ENCODE measurements around the gene ASCL2. TPM values are rescaled to one million over a fixed set of nuclear protein-coding genes. Genes with fewer than 3 reads are reported as not detected.

Gene ASCL2
- total and polyA plus RNA-seq, 10 of the 15 experiments (the other 5 are each of a cell fraction or from before 2014, with no cell fraction given) = not detected

DNA sequence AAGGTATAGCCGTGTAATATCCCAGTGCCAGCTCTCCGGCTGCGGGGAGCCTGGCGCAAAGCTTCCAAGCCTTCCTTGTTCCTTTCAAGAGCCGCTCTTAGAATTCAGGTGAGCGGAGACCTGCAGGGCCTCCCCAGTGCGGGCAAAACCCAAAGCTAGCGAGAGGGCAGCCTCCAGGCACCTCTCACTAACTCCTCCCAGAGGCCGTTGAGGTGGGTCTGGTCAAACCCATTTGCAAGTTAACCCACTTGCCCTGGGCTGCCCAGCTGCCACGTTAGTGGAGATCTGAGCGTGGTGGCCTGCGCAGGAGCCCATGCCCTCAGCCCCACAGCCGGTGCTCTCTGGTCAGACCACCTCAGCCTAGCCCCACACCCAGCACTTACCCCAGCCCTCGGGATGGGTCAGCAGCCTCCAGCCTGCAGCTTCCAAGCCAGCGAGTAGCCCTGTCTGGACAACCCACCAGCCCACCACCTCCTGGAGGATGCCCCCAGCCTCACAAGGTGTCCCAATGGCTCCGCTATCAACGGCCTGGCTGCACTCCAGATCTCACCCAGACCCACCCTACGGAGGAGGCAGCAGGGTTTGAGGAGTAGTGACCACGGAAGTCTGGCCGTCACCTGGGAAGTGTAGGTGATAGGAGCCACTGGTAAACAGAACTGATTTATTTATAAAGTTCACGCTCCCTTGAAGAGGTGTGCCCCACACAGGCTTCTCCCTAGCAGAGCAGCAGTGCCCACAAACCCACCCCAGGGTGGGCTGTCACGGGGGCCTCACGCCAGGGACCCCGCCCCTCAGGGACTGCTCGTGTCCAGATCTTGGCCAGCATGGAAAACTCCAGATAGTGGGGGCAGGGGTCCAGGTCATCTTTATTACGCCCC lies 2.3 kb downstream of the ASCL2 start:
- ChIA-PET RAD21 (ENCODE audit: unreplicated experiment) (no interaction called here), POLR2A (no interaction called here), CTCF (no interaction called here), SMC1A (ENCODE audit: uncharacterized antibody, unreplicated experiment) (no interaction called here)
- H3K9ac ChIP-seq (ENCODE audit: control insufficient read depth, insufficient read depth, low read length) = no peak overlapping the region
- H3K4me3 ChIP-seq = no peak overlapping the region
- no peaks in the 10 kb centered on the region; the same call in 2 of the 3 replicates for H3K9me3 ChIP-seq (replicated peaks; ENCODE audit: control insufficient read depth, insufficient read depth, low read length)
- 48% methylated on average over 26 of the region's 26 CpGs for WGBS (ENCODE audit: insufficient coverage, insufficient replicate concordance, low lambda C conversion rate, missing lambda C conversion rate)
- FAIRE-seq (no peak), DNase-seq (ENCODE audit: low read depth, low spot score) (no peak), ATAC-seq (no peak)
- peaks cover 15% of the 10 kb centered on the region for H3K4me1 ChIP-seq (ENCODE audit: control insufficient read depth, insufficient read depth, low read length)
- no peak overlapping the region for H3K27ac ChIP-seq (ENCODE audit: control insufficient read depth, insufficient read depth)
- in situ Hi-C loops (cut with MboI) (no loop called here), intact Hi-C loops (cut with micrococcal nuclease; ENCODE audit: unreplicated experiment) (no loop called here)
- H3K79me2 ChIP-seq (ENCODE audit: control insufficient read depth, insufficient read depth, low read length) = no peaks in the 10 kb centered on the region
- H3K27me3 ChIP-seq (replicated peaks in 1 of 2; ENCODE audit: control insufficient read depth in 2 of 2, insufficient read depth in 2 of 2, low read length in 1 of 2) = no peaks in the 10 kb centered on the region; a peak in 2 of 4 replicates
- no peaks in the 10 kb centered on the region for H4K20me1 ChIP-seq (ENCODE audit: control insufficient read depth, insufficient read depth)
- TF ChIP-seq ZNF384 (IDR thresholded peaks at IDR 0.05; ENCODE audit: borderline replicate concordance, low read depth, low read length) = no peak
- TF ChIP-seq POLR2A (IDR thresholded peaks at IDR 0.05; ENCODE audit: low read depth, low read length) = no peak
- no peak for TF ChIP-seq IKZF1 (conservative IDR thresholded peaks at IDR 0.05)
- H3K36me3 ChIP-seq (ENCODE audit: control insufficient read depth in 2 of 2, insufficient read depth in 2 of 2, low read length in 1 of 2) = no peaks in the 10 kb centered on the region
- no peak overlapping the region for H2AFZ ChIP-seq (ENCODE audit: control insufficient read depth, low read depth, low read length)
- no TSS peak for BruUV-seq (replicated peaks)
- H3K4me2 ChIP-seq (ENCODE audit: control insufficient read depth, insufficient read depth) = no peak overlapping the region

DNA sequence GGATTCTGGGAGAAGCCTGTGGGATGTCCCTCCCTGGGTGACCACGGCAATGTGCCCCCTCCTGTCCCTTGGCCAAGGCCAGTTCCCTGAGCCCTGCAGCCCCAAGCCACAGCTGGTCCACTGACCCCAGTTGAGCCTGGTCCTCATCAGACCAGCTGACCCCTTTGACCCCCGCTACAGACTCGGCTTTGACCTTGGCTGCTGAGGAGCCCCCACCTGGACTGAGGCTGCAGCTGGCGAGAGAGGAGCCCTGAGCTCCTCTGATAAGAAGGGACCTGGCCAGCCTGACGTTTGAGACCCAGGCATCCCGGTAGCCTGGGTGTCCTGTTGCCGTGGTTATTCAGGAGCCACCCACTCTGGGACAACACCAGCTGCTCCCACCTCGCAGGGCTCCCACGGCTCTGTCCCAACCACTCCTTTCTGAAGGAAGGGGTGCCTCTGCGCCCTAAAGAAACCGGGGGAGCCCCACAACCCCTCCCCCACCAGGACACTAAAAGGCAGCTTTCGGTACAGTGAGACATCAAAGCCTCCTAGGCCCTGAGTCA lies 3.0 kb downstream of the ASCL2 start:
- Histone ChIP-seq H2AFZ (ENCODE audit: control insufficient read depth, low read depth, low read length) (no peak overlapping the region), H4K20me1 (ENCODE audit: control insufficient read depth, insufficient read depth) (no peaks in the 10 kb centered on the region), H3K36me3 (ENCODE audit: control insufficient read depth in 2 of 2, insufficient read depth in 2 of 2, low read length in 1 of 2) (no peaks in the 10 kb centered on the region), H3K4me3 (no peak overlapping the region), H3K27me3 (replicated peaks in 1 of 2; ENCODE audit: control insufficient read depth in 2 of 2, insufficient read depth in 2 of 2, low read length in 1 of 2) (no peaks in the 10 kb centered on the region; a peak in 2 of 4 replicates), H3K9me3 (replicated peaks; ENCODE audit: control insufficient read depth, insufficient read depth, low read length) (no peaks in the 10 kb centered on the region; the same call in 2 of the 3 replicates), H3K27ac (ENCODE audit: control insufficient read depth, insufficient read depth) (no peak overlapping the region), H3K79me2 (ENCODE audit: control insufficient read depth, insufficient read depth, low read length) (no peaks in the 10 kb centered on the region), H3K9ac (ENCODE audit: control insufficient read depth, insufficient read depth, low read length) (no peak overlapping the region), H3K4me1 (ENCODE audit: control insufficient read depth, insufficient read depth, low read length) (peaks cover 15% of the 10 kb centered on the region), H3K4me2 (ENCODE audit: control insufficient read depth, insufficient read depth) (no peak overlapping the region)
- RAD21 ChIA-PET (ENCODE audit: unreplicated experiment) = no interaction called here
- CTCF ChIA-PET = no interaction called here
- no TSS peak for BruUV-seq (replicated peaks)
- in situ Hi-C loops (cut with MboI) = no loop called here
- TF ChIP-seq, protein P1, sequence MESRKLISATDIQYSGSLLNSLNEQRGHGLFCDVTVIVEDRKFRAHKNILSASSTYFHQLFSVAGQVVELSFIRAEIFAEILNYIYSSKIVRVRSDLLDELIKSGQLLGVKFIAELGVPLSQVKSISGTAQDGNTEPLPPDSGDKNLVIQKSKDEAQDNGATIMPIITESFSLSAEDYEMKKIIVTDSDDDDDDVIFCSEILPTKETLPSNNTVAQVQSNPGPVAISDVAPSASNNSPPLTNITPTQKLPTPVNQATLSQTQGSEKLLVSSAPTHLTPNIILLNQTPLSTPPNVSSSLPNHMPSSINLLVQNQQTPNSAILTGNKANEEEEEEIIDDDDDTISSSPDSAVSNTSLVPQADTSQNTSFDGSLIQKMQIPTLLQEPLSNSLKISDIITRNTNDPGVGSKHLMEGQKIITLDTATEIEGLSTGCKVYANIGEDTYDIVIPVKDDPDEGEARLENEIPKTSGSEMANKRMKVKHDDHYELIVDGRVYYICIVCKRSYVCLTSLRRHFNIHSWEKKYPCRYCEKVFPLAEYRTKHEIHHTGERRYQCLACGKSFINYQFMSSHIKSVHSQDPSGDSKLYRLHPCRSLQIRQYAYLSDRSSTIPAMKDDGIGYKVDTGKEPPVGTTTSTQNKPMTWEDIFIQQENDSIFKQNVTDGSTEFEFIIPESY (IDR thresholded peaks at IDR 0.05) = no peak
- no peak for TF ChIP-seq BHLHE40 (IDR thresholded peaks at IDR 0.05; ENCODE audit: borderline replicate concordance in 1 of 2, low read depth in 2 of 2, low read length in 1 of 2)
- TF ChIP-seq CREM (IDR thresholded peaks at IDR 0.05; ENCODE audit: low read depth) = no peak
- TF ChIP-seq WRNIP1 (IDR thresholded peaks at IDR 0.05; ENCODE audit: borderline replicate concordance, low read depth, low read length) = no peak
- no peak for TF ChIP-seq SPI1 (IDR thresholded peaks at IDR 0.05; ENCODE audit: borderline replicate concordance, insufficient read depth, low read depth, low read length)
- no peak for TF ChIP-seq CEBPB (IDR thresholded peaks at IDR 0.05; ENCODE audit: borderline replicate concordance in 1 of 2, low read depth in 2 of 2, low read length in 2 of 2)
- TF ChIP-seq, protein P2, sequence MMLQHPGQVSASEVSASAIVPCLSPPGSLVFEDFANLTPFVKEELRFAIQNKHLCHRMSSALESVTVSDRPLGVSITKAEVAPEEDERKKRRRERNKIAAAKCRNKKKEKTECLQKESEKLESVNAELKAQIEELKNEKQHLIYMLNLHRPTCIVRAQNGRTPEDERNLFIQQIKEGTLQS (IDR thresholded peaks at IDR 0.05; ENCODE audit: borderline replicate concordance, extremely low read depth, low read depth, low read length) = no peak
- no peak for TF ChIP-seq SUPT20H (IDR thresholded peaks at IDR 0.05; ENCODE audit: borderline replicate concordance, control insufficient read depth, low read depth, low read length)
- no peak for TF ChIP-seq SUZ12 (IDR thresholded peaks at IDR 0.05; ENCODE audit: unreplicated experiment)
- SMC1A ChIA-PET (ENCODE audit: uncharacterized antibody, unreplicated experiment) = no interaction called here
- intact Hi-C loops (cut with micrococcal nuclease; ENCODE audit: unreplicated experiment) = no loop called here
- ATAC-seq (no peak), DNase-seq (ENCODE audit: low read depth, low spot score) (no peak), FAIRE-seq (no peak)
- WGBS (ENCODE audit: insufficient coverage, insufficient replicate concordance, low lambda C conversion rate, missing lambda C conversion rate) = 77% methylated on average over 12 of the region's 12 CpGs
- POLR2A ChIA-PET = no interaction called here
